Subcutaneous adipose tissue (tissue), 4 donors: ENCODE results near the gene NBR1. TPM values are rescaled to one million over a fixed set of nuclear protein-coding genes. Genes with fewer than 3 reads are reported as not detected.

Experiments used
- CTCF ChIP-seq: fragments of 450-650 bp; IDR thresholded peaks from one replicate; pipeline ENCODE4 v1.5.1; 2016; ENCODE audit warnings: low read depth, mild to moderate bottlenecking, control low read depth, antibody characterized with exemption, moderate library complexity
- total RNA-seq, 4 donors: library from RNA; depleted of rRNA; stranded (reverse); fragments of >200 nt; gene quantifications; one replicate each; pipeline ENCODE4 v1.1.0, GENCODE V29; 2016

Gene NBR1
- total RNA-seq, 4 donors from 2014 or later: 66.4 to 92.0 (median 86.2) TPM

GRCh38 chr17:43151880-43152456 is 19.0 kb upstream of the NBR1 start:
- no peak for TF ChIP-seq CTCF

- no peak for TF ChIP-seq CTCF
Measured at GRCh38 chr17:43155666-43156065, 15.3 kb upstream of the NBR1 start.

- no peak for TF ChIP-seq CTCF
Measured at GRCh38 chr17:43169561-43170139, 1.4 kb upstream of the NBR1 start.

- TF ChIP-seq CTCF: no peak
Measured at GRCh38 chr17:43170140-43170765, 761 bp upstream of the NBR1 start.

- TF ChIP-seq CTCF: no peak
Measured at GRCh38 chr17:43171586-43172487, 823 bp downstream of the NBR1 start.

- TF ChIP-seq CTCF: no peak
Measured at GRCh38 chr17:43175213-43176118, 4.5 kb downstream of the NBR1 start.
